Testis (tissue), 3 donors: ENCODE measurements around the gene DAB1. TPM values are rescaled to one million over a fixed set of nuclear protein-coding genes. Genes with fewer than 3 reads are reported as not detected.

ENCODE experiments used
- DNase-seq: peaks from one replicate; pipeline ENCODE4 v3.0.0-alpha.2; 2019
- H3K27ac ChIP-seq, 2 donors: fragments of 200-600 bp; sonication (generic); one replicate each; pipeline ENCODE4 v1.5.1; 2019
- H3K27me3 ChIP-seq: fragments of 200-600 bp; sonication (generic); one replicate; pipeline ENCODE4 v1.5.1; 2019
- H3K36me3 ChIP-seq: fragments of 200-600 bp; sonication (generic); one replicate; pipeline ENCODE4 v1.5.1; 2017; ENCODE audit warnings: low read depth; ENCODE audit errors: missing control alignments
- H3K4me1 ChIP-seq: fragments of 200-600 bp; sonication (generic); one replicate; pipeline ENCODE4 v1.5.1; 2019
- H3K4me3 ChIP-seq, 2 donors: fragments of 200-600 bp; sonication (generic); one replicate each; pipeline ENCODE4 v1.5.1; 2017 to 2019
- H3K9me3 ChIP-seq: fragments of 200-600 bp; sonication (generic); one replicate; pipeline ENCODE4 v1.5.1; 2017
- CTCF ChIP-seq, 3 experiments: fragments of 450-650 bp in 2 of 3; fragments of 200-600 bp in 1 of 3; sonication (generic) in 1 of 3; IDR thresholded peaks; one replicate each; pipeline ENCODE4 v1.5.1; 2016 to 2019; ENCODE audit warnings: antibody characterized with exemption in 3 of 3, mild to moderate bottlenecking in 2 of 3, moderate library complexity in 1 of 3
- POLR2A ChIP-seq: fragments of 450-650 bp; IDR thresholded peaks from one replicate; pipeline ENCODE4 v1.6.1; 2017; ENCODE audit warnings: antibody characterized with exemption, mild to moderate bottlenecking, moderate library complexity
- whole genome bisulfite sequencing, 2 donors: methylation state at CpG; one replicate each; pipeline ENCODE4 v1.1.5; 2018; 5-methylcytosine and 5-hydroxymethylcytosine counted together
- intact Hi-C: fragments of 100-400 bp; cut with DNase I; formaldehyde crosslinking; loops from one replicate; pipeline ENCODE4 v1.15.1; 2023; ENCODE audit warnings: low total_unique reads
- polyA plus RNA-seq: library from polyadenylated mRNA; stranded (reverse); fragments of 350-450 nt; fragmentation: Illumina TruSeq; extraction: RNeasy Lipid Tissue Mini Kit (QIAGEN cat#74804); gene quantifications from one replicate; pipeline ENCODE4 v1.2.3, GENCODE V29; 2014; ENCODE audit warnings: low read depth, low replicate concordance; ENCODE audit not compliant: insufficient read depth
- total RNA-seq, 2 donors: library from RNA; depleted of rRNA; stranded (reverse); fragments of >200 nt; gene quantifications; one replicate each; pipeline ENCODE4 v1.2.3, GENCODE V29; 2016

Gene DAB1
- total and polyA plus RNA-seq, 3 donors from 2014 or later, result 0.79 to 1.7 (median 1.2) TPM

- no peaks in the 10 kb centered on the region for H3K27me3 ChIP-seq
- 76 to 81% methylated on average over 4 of the region's 4 CpGs for WGBS, 2 donors
- H3K9me3 ChIP-seq, result no peaks in the 10 kb centered on the region
- no peak for DNase-seq
- intact Hi-C loops, result no loop called here
- no peak overlapping the region for H3K27ac ChIP-seq
- no peak overlapping the region for H3K4me3 ChIP-seq
- TF ChIP-seq POLR2A, result no peak
- no peak for TF ChIP-seq CTCF (IDR thresholded peaks at IDR 0.05)
- H3K4me1 ChIP-seq, result no peaks in the 10 kb centered on the region
- H3K36me3 ChIP-seq, result no peaks in the 10 kb centered on the region
Observed at GRCh38 chr1:57132993-57133622, 290.8 kb downstream of the DAB1 start.

GRCh38 chr1:57131701-57132394 lies 292.0 kb downstream of the DAB1 start:
- Histone ChIP-seq H3K27me3 (no peaks in the 10 kb centered on the region), H3K9me3 (no peaks in the 10 kb centered on the region), H3K36me3 (no peaks in the 10 kb centered on the region), H3K4me3 (no peak overlapping the region), H3K4me1 (no peaks in the 10 kb centered on the region), H3K27ac (no peak overlapping the region)
- TF ChIP-seq POLR2A (no peak), CTCF (IDR thresholded peaks at IDR 0.05) (no peak)
- DNase-seq, result no peak
- 72 to 80% methylated on average over 3 of the region's 3 CpGs for WGBS, 2 donors
- intact Hi-C loops, result no loop called here

DNA sequence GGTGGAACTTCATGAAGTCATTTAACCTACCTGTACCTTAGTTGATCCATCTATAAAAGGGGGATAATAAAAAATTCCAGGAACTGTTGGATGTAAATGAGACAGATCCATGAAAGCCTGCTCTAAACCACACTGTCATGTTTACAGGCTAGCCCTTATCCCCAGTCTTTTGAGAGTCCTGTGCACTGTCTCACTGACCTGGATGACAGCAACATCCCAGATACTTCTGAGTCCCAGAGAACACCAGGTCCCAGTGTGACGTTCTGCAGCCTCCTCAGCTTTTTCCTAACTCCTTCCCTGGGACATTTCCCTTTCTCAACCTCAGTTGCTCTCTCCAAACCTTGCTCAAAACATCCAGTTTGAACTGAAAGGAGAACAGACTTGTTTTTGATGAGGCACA lies 292.6 kb downstream of the DAB1 start:
- H3K27me3 ChIP-seq, result no peaks in the 10 kb centered on the region
- no peak overlapping the region for H3K27ac ChIP-seq
- no peak for DNase-seq
- no peaks in the 10 kb centered on the region for H3K9me3 ChIP-seq
- no peaks in the 10 kb centered on the region for H3K4me1 ChIP-seq
- no peaks in the 10 kb centered on the region for H3K36me3 ChIP-seq
- no peak overlapping the region for H3K4me3 ChIP-seq
- TF ChIP-seq CTCF (IDR thresholded peaks at IDR 0.05), result no peak
- TF ChIP-seq POLR2A, result no peak
- intact Hi-C loops, result no loop called here
- 54 to 68% methylated on average over 1 of the region's 1 CpG for WGBS, 2 donors

- DNase-seq, result no peak
- Histone ChIP-seq H3K27ac (no peak overlapping the region), H3K27me3 (no peaks in the 10 kb centered on the region), H3K9me3 (no peaks in the 10 kb centered on the region), H3K36me3 (no peaks in the 10 kb centered on the region), H3K4me3 (no peak overlapping the region), H3K4me1 (no peaks in the 10 kb centered on the region)
- no peak for TF ChIP-seq POLR2A
- TF ChIP-seq CTCF (IDR thresholded peaks at IDR 0.05), result no peak
- WGBS, 2 donors, result 89 to 92% methylated on average over 4 of the region's 4 CpGs
- intact Hi-C loops, result no loop called here
Observed at GRCh38 chr1:57129865-57130264, 294.0 kb downstream of the DAB1 start.

GRCh38 chr1:57127976-57128375 lies 295.9 kb downstream of the DAB1 start:
- intact Hi-C loops, result no loop called here
- H3K36me3 ChIP-seq, result no peaks in the 10 kb centered on the region
- H3K9me3 ChIP-seq, result no peaks in the 10 kb centered on the region
- no peaks in the 10 kb centered on the region for H3K4me1 ChIP-seq
- TF ChIP-seq CTCF (IDR thresholded peaks at IDR 0.05), result no peak
- TF ChIP-seq POLR2A, result no peak
- H3K27me3 ChIP-seq, result no peaks in the 10 kb centered on the region
- no peak overlapping the region for H3K4me3 ChIP-seq
- no peak overlapping the region for H3K27ac ChIP-seq
- WGBS, 2 donors, result 93% methylated on average over 6 of the region's 6 CpGs
- DNase-seq, result no peak
